KMS-11 (cell line): ENCODE results near the gene JARID2.

Source experiments
- H2AFZ ChIP-seq: fragments of 200-600 bp; sonication (generic); 2 replicates; pipeline ENCODE4 v1.6.1; 2016; ENCODE audit warnings: antibody characterized with exemption, mixed run types, low read depth
- H3K27ac ChIP-seq: fragments of 200-600 bp; sonication (generic); 2 replicates; pipeline ENCODE4 v1.6.1; 2016; ENCODE audit warnings: mild to moderate bottlenecking, mixed run types
- H3K27me3 ChIP-seq: fragments of 200-600 bp; sonication (generic); 2 replicates; pipeline ENCODE4 v1.6.1; 2017; ENCODE audit warnings: mild to moderate bottlenecking, low read depth, mixed run types, moderate library complexity; ENCODE audit not compliant: insufficient read depth
- H3K36me3 ChIP-seq: fragments of 200-600 bp; sonication (generic); 2 replicates; pipeline ENCODE4 v1.6.1; 2017; ENCODE audit warnings: mild to moderate bottlenecking, mixed run types; ENCODE audit not compliant: insufficient read depth
- H3K4me1 ChIP-seq: fragments of 200-600 bp; sonication (generic); 2 replicates; pipeline ENCODE4 v1.6.1; 2016; ENCODE audit warnings: mild to moderate bottlenecking, low read depth, mixed run types; ENCODE audit not compliant: poor library complexity, severe bottlenecking
- H3K4me2 ChIP-seq: fragments of 200-600 bp; sonication (generic); 2 replicates; pipeline ENCODE4 v1.7.0; 2016; ENCODE audit warnings: mild to moderate bottlenecking, mixed run types
- H3K4me3 ChIP-seq: fragments of 200-600 bp; sonication (generic); IDR thresholded peaks from 2 replicates; pipeline ENCODE4 v1.6.1; 2017; ENCODE audit warnings: low read depth, low read length, mixed read lengths; ENCODE audit not compliant: insufficient read depth
- H3K79me2 ChIP-seq: fragments of 200-600 bp; sonication (generic); 2 replicates; pipeline ENCODE4 v1.6.1; 2016; ENCODE audit warnings: low read depth, mixed run types; ENCODE audit not compliant: insufficient read depth
- H3K9ac ChIP-seq: fragments of 200-600 bp; sonication (generic); 2 replicates; pipeline ENCODE4 v1.6.1; 2016; ENCODE audit warnings: mild to moderate bottlenecking, mixed run types
- H4K20me1 ChIP-seq: fragments of 200-600 bp; sonication (generic); 2 replicates; pipeline ENCODE4 v1.6.1; 2016; ENCODE audit warnings: mild to moderate bottlenecking, mixed run types; ENCODE audit not compliant: insufficient read depth
- CTCF ChIP-seq: fragments of 200-600 bp; sonication (generic); conservative IDR thresholded peaks from 2 replicates; pipeline ENCODE4 v1.6.1; 2017; ENCODE audit warnings: low read depth, mild to moderate bottlenecking, antibody characterized with exemption, low read length, moderate library complexity, mixed read lengths

Gene JARID2

DNA sequence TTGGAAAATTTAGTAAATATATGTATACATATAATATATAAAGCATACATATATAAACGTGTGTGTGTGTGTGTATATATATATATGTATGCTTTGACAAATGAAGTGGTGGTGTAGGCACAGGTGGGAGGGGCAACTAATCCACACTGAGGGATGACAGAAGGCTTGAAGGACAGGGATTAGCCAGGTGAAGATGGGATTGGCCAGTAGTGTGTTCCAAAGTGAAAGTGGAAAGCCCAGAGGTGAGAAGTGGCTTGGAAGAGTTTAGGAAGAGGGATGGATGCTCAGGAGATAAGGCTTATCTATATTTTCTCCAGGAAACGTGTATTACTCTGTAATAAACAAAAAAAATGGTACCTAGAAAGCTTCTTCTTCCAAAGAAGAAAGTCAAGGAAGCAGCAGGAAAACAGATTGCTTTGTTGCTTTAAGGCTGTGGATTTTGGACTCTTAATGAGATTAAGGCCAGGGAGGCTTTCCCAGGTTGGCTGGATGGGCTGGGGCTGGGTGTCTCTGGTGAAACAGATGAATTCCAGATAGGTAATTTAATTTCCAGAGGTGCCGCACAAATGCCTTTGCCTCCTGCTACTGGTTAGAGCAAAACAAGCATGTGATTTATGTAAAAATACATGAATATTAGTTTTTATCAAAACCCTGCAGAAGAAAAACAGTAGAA lies 63.9 kb downstream of the JARID2 start:
- H3K4me2 ChIP-seq, result no peak overlapping the region
- no peak overlapping the region for H3K4me3 ChIP-seq
- H3K27ac ChIP-seq, result no peak overlapping the region
- H3K79me2 ChIP-seq, result peaks cover 43% of the 10 kb centered on the region; the same call in 1 of the 2 replicates
- H3K36me3 ChIP-seq, result no peaks in the 10 kb centered on the region
- H3K9ac ChIP-seq, result no peak overlapping the region
- peaks cover 36% of the 10 kb centered on the region for H3K4me1 ChIP-seq
- no peaks in the 10 kb centered on the region for H3K27me3 ChIP-seq
- H2AFZ ChIP-seq, result no peak overlapping the region
- no peak for TF ChIP-seq CTCF
- H4K20me1 ChIP-seq, result no peaks in the 10 kb centered on the region; the same call in 1 of the 2 replicates

- H3K9ac ChIP-seq, result no peak overlapping the region
- TF ChIP-seq CTCF, result no peak
- H2AFZ ChIP-seq, result no peak overlapping the region
- H3K27me3 ChIP-seq, result no peaks in the 10 kb centered on the region
- peaks cover 27% of the 10 kb centered on the region for H3K4me1 ChIP-seq
- H3K79me2 ChIP-seq, result peaks cover 45% of the 10 kb centered on the region; the same call in 1 of the 2 replicates
- no peak overlapping the region for H3K4me2 ChIP-seq
- H3K4me3 ChIP-seq, result no peak overlapping the region
- H3K27ac ChIP-seq, result no peak overlapping the region
- no peaks in the 10 kb centered on the region; the same call in 1 of the 2 replicates for H4K20me1 ChIP-seq
- H3K36me3 ChIP-seq, result no peaks in the 10 kb centered on the region
Measured at GRCh38 chr6:15310680-15311079, 64.8 kb downstream of the JARID2 start.

GRCh38 chr6:15312500-15312899 lies 66.6 kb downstream of the JARID2 start:
- Histone ChIP-seq H3K9ac (no peak overlapping the region), H3K36me3 (no peaks in the 10 kb centered on the region), H3K4me3 (no peak overlapping the region), H3K79me2 (peaks cover 56% of the 10 kb centered on the region; the same call in 1 of the 2 replicates), H3K4me2 (no peak overlapping the region), H4K20me1 (no peaks in the 10 kb centered on the region; the same call in 1 of the 2 replicates), H3K27me3 (no peaks in the 10 kb centered on the region), H3K4me1 (peaks cover 16% of the 10 kb centered on the region), H3K27ac (no peak overlapping the region), H2AFZ (no peak overlapping the region)
- no peak for TF ChIP-seq CTCF

GRCh38 chr6:15313367-15313766 lies 67.5 kb downstream of the JARID2 start:
- no peak overlapping the region for H3K4me2 ChIP-seq
- no peak overlapping the region for H2AFZ ChIP-seq
- H3K36me3 ChIP-seq, result no peaks in the 10 kb centered on the region
- H3K9ac ChIP-seq, result no peak overlapping the region
- no peak overlapping the region for H3K27ac ChIP-seq
- TF ChIP-seq CTCF, result no peak
- H3K4me3 ChIP-seq, result no peak overlapping the region
- H3K27me3 ChIP-seq, result no peaks in the 10 kb centered on the region
- H3K79me2 ChIP-seq, result peaks cover 55% of the 10 kb centered on the region; the same call in 1 of the 2 replicates
- H4K20me1 ChIP-seq, result no peaks in the 10 kb centered on the region; the same call in 1 of the 2 replicates
- H3K4me1 ChIP-seq, result peaks cover 19% of the 10 kb centered on the region
